Measurements from ENCODE around the gene SEC16A. TPM values are rescaled to one million over a fixed set of nuclear protein-coding genes. Genes with fewer than 3 reads are reported as not detected.

Gene SEC16A
- total RNA-seq, 2 experiments from 2014 or later = 23.7 to 60.1 TPM

GRCh38 chr9:136489731-136490130 lies 6.9 kb upstream of the SEC16A start:
- ChIA-PET CTCF (ENCODE audit: unreplicated experiment) (interaction anchor here (0.6 kb wide), 1 partner anchor 108 kb away, joined by 3 read pairs; no protein-coding TSS in a partner anchor), POLR2A (no interaction called here)
- peaks cover 2% of the 10 kb centered on the region for H3K4me1 ChIP-seq (ENCODE audit: insufficient read depth, low read length, poor library complexity, severe bottlenecking)
- H3K4me2 ChIP-seq (ENCODE audit: low read length) = no peak overlapping the region
- no peak overlapping the region for H2AFZ ChIP-seq (ENCODE audit: low read length)
- H3K9me3 ChIP-seq (ENCODE audit: low read length) = no peaks in the 10 kb centered on the region
- BruUV-seq (replicated peaks) = no TSS peak
- no peaks in the 10 kb centered on the region for H3K79me2 ChIP-seq (ENCODE audit: insufficient read depth, low read depth, low read length)
- DNase-seq (ENCODE audit: low spot score) = no peak
- no peaks in the 10 kb centered on the region for H3K36me3 ChIP-seq (ENCODE audit: insufficient read depth, low read length)
- no peaks in the 10 kb centered on the region for H3K9me2 ChIP-seq (ENCODE audit: insufficient read depth, low read length)
- intact Hi-C loops (cut with micrococcal nuclease; ENCODE audit: unreplicated experiment) = no loop called here
- H3K27ac ChIP-seq (ENCODE audit: low read depth, low read length, poor library complexity, severe bottlenecking) = no peak overlapping the region
- no peak overlapping the region for H3K4me3 ChIP-seq (ENCODE audit: low read depth, low read length, poor library complexity, severe bottlenecking)
- H4K20me1 ChIP-seq (ENCODE audit: insufficient read depth, low read length) = peaks cover 1% of the 10 kb centered on the region; the same call in 1 of the 2 replicates
- TF ChIP-seq CTCF (conservative IDR thresholded peaks at IDR 0.05; ENCODE audit: low read length) = no peak
- no peak for TF ChIP-seq EZH2phosphoT487 (IDR thresholded peaks at IDR 0.05; ENCODE audit: borderline replicate concordance, low read depth, low read length)

- no peak overlapping the region for H3K27ac ChIP-seq (ENCODE audit: low read depth, low read length, poor library complexity, severe bottlenecking)
- TF ChIP-seq CTCF (conservative IDR thresholded peaks at IDR 0.05; ENCODE audit: low read length) = peak; percentile 97
- no peak for TF ChIP-seq EZH2phosphoT487 (IDR thresholded peaks at IDR 0.05; ENCODE audit: borderline replicate concordance, low read depth, low read length)
- peaks cover 10% of the 10 kb centered on the region for H3K4me1 ChIP-seq (ENCODE audit: insufficient read depth, low read length, poor library complexity, severe bottlenecking)
- no peaks in the 10 kb centered on the region for H3K36me3 ChIP-seq (ENCODE audit: insufficient read depth, low read length)
- BruUV-seq (replicated peaks) = no TSS peak
- H2AFZ ChIP-seq (ENCODE audit: low read length) = no peak overlapping the region
- intact Hi-C loops (cut with micrococcal nuclease; ENCODE audit: unreplicated experiment) = loop anchor here (1.0 kb wide), 1 partner anchor 143 kb away; no protein-coding TSS in a partner anchor
- peak; percentile 61 for DNase-seq (ENCODE audit: low spot score)
- peaks cover 5% of the 10 kb centered on the region; the same call in 1 of the 2 replicates for H4K20me1 ChIP-seq (ENCODE audit: insufficient read depth, low read length)
- H3K79me2 ChIP-seq (ENCODE audit: insufficient read depth, low read depth, low read length) = no peaks in the 10 kb centered on the region
- H3K4me3 ChIP-seq (ENCODE audit: low read depth, low read length, poor library complexity, severe bottlenecking) = no peak overlapping the region
- POLR2A ChIA-PET = no interaction called here
- CTCF ChIA-PET (ENCODE audit: unreplicated experiment) = interaction anchor here (0.8 kb wide), 1 partner anchor 143 kb away, joined by 6 read pairs; no protein-coding TSS in a partner anchor
- no peaks in the 10 kb centered on the region for H3K9me3 ChIP-seq (ENCODE audit: low read length)
- no peaks in the 10 kb centered on the region for H3K9me2 ChIP-seq (ENCODE audit: insufficient read depth, low read length)
- no peak overlapping the region for H3K4me2 ChIP-seq (ENCODE audit: low read length)
Measured at GRCh38 chr9:136488247-136489214, 5.7 kb upstream of the SEC16A start.

Measured in OCI-LY7 (cell line).